Measurements from ENCODE around the gene POLRMT.
"Not testable (repeated sequence)": the region's sequence is repeated elsewhere in the genome, so short reads cannot be mapped to it uniquely, and the experiment has no call there.

GRCh38 chr19:621191-621590 is 12.1 kb downstream of the POLRMT start:
- not testable (repeated sequence) for TF ChIP-seq CTCF (optimal IDR thresholded peaks at IDR 0.05 in 1 of 3, IDR thresholded peaks at IDR 0.05 in 1 of 3, conservative IDR thresholded peaks at IDR 0.05 in 1 of 3; ENCODE audit: extremely low read depth in 1 of 3, insufficient read depth in 2 of 3, low read length in 3 of 3); EZH2 (IDR thresholded peaks at IDR 0.05; ENCODE audit: low read length)
